ENCODE measurements around the gene NUP58.

NUP58 gene

GRCh38 chr13:25377244-25377962, 76.0 kb downstream of the NUP58 start:
- no peak for DNase-seq (ENCODE audit: low read depth, low spot score)

DNA sequence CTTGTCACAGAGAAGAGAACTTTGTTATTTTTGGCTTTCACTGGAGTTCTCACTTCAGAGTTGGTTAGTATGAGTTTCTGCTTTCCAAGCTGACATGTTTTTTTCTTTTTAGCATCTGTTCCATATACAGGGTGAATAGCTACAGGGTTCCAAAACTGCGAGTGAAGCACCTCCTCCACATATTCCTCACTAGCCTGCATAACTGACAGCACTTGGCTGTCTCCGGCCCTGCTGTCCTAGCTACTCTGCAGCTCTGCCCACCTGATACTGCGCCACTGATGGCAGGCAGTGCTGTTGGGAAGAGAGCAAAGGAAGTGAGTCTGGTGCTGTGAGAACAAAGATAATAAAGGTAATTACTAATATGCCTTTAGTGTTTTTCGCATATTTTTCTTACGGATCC, 77.1 kb downstream of the NUP58 start:
- no peak for DNase-seq (ENCODE audit: low read depth, low spot score)

GRCh38 chr13:25379011-25379410, 77.6 kb downstream of the NUP58 start:
- no peak for DNase-seq (ENCODE audit: low read depth, low spot score)

DNA sequence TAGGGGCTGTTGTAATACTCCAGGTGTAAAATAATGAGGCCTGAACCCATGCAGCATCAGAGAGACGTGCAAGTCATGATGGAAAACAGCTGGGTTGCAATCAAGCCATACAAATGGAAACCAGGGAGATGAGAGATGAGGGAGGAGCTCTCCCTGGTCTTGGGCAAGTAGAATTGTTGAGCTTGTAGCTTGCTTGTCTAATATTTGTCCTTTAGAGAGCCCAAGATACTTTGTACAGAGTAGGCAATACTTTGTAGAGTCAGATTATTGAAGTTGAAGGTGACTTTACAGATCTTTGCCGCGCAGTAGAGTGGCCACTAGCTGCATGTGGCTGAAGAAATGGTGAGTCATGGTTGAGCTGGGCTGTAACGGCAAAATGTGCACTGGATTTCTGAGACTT, 78.7 kb downstream of the NUP58 start:
- DNase-seq (ENCODE audit: low read depth, low spot score) = no peak

DNA sequence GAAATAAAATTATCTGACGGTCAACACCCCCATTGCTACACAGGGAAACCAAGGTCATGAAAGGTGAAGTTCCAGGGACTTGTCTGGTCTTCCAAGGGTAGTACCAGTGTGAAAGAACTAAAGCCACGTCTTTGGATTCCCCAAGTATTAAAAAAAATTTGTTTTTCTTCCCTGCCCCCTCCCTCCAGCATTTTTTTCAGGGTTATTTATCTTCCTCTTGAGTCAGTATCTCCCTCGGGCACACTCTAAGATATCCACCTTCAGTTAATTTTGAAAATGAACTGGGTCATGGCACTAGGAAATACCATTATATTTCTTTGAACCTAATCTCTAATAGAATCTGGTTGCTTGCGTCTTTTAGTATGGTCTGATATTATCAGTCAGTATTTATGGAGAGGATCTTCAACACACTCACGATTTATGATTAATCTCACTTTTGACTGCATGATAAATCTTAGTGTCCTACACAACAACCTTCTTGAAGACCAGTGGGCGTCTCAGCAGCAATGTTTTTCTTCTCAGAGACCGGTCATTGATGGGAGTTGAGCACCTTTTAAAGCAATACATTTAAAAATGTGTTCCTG, 79.4 kb downstream of the NUP58 start:
- DNase-seq (ENCODE audit: low read depth, low spot score) = no peak

DNA sequence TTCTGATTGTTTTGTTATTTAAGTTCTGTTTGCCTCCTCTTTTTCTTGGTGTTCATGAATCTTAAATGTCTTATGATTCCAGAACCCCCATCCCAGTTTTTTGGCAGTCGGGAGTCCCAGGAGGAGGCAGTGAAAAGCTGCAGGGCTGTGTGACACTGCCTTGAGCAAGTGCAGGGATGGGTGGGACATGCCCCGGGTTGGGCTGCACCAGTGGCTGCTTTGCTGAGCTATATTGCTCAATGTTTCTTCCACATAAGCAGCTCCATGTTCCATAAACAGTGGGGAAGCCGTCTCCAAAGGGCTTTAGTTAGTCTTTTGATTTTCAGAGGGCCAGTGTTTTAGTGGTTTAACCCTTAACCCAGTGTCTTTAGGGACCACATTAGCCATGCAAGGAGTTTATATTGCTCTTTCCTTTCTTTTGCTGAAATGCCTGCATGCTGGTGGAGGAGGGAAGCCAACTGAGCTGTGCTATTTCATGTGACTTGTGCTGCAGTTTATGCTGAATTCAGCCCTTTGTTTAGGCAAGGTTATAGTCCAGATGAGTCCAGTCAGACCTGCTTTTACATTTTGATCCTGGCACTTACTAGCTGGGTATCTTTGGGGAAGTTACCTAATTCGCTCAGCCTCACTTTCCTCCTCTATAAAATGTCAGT, 83.5 kb downstream of the NUP58 start:
- DNase-seq (ENCODE audit: low read depth, low spot score) = peak; percentile 19

GRCh38 chr13:25391932-25392331, 90.5 kb downstream of the NUP58 start:
- DNase-seq (ENCODE audit: low read depth, low spot score) = no peak

Measured in ELF-1 (cell line).